ENCODE results near the gene ENTHD1. TPM values are rescaled to one million over a fixed set of nuclear protein-coding genes. Genes with fewer than 3 reads are reported as not detected.

Gene ENTHD1
- total and polyA plus RNA-seq, 2 of the 4 experiments (the other 2 are of a cell fraction) = not detected

- Histone ChIP-seq H3K9ac (ENCODE audit: low read depth, low read length) (no peak overlapping the region), H3K23ac (ENCODE audit: low read depth, low read length) (no peak overlapping the region), H4K5ac (ENCODE audit: low read depth, low read length) (no peak overlapping the region), H4K20me1 (ENCODE audit: insufficient read depth, low read length) (no peaks in the 10 kb centered on the region), H3K4me1 (ENCODE audit: control insufficient read depth, insufficient read depth, low read length) (no peaks in the 10 kb centered on the region), H3K4me3 (ENCODE audit: insufficient read depth, low read depth, low read length) (no peak overlapping the region), H3K36me3 (ENCODE audit: control insufficient read depth, insufficient read depth, low read length) (no peaks in the 10 kb centered on the region), H2BK5ac (ENCODE audit: low read depth, low read length, poor library complexity, severe bottlenecking) (no peak overlapping the region), H3K9me1 (ENCODE audit: insufficient read depth, low read length) (no peaks in the 10 kb centered on the region), H3K14ac (replicated peaks; ENCODE audit: low read depth, low read length) (no peak overlapping the region), H3K27me3 (ENCODE audit: control insufficient read depth, insufficient read depth, low read length) (peaks cover 24% of the 10 kb centered on the region), H4K91ac (ENCODE audit: insufficient read depth, low read depth, low read length) (no peak overlapping the region), H2AK9ac (replicated peaks; ENCODE audit: low read depth, low read length, poor library complexity) (no peak overlapping the region), H2AFZ (replicated peaks; ENCODE audit: low read length, poor library complexity) (no peak overlapping the region), H3K79me1 (ENCODE audit: low read depth in 1 of 2, low read length in 2 of 2) (no peaks in the 10 kb centered on the region), H3K9me3 (ENCODE audit: control insufficient read depth, insufficient read depth, low read length) (no peaks in the 10 kb centered on the region), H2AK5ac (ENCODE audit: low read depth, low read length) (no peak overlapping the region), H2BK120ac (ENCODE audit: low read depth, low read length) (no peak overlapping the region), H2BK20ac (ENCODE audit: low read depth, low read length) (no peak overlapping the region), H3K4me2 (ENCODE audit: low read depth, low read length) (no peak overlapping the region), H3K56ac (ENCODE audit: extremely low read depth, insufficient read depth, low read length) (no peak overlapping the region), H3K18ac (ENCODE audit: low read depth, low read length) (no peak overlapping the region), H4K8ac (ENCODE audit: low read depth in 2 of 2, low read length in 2 of 2) (no peak overlapping the region), H2BK15ac (ENCODE audit: low read depth, low read length) (no peak overlapping the region), H3K27ac (ENCODE audit: insufficient read depth, low read length) (no peak overlapping the region), H3K4ac (ENCODE audit: low read depth, low read length) (no peak overlapping the region)
- dilution Hi-C loops (cut with HindIII; ENCODE audit: low sequenced_read_pairs, unreplicated experiment) = no loop called here
- in situ Hi-C loops (cut with MboI; ENCODE audit: low sequenced_read_pairs) = no loop called here
- no CpG with 5 or more reads among the region's 4 CpGs for WGBS, 2 experiments (ENCODE audit: extremely low coverage in 2 of 2, insufficient read length in 1 of 2)
- ATAC-seq (ENCODE audit: low read depth) (no peak), DNase-seq (no peak)
- TF ChIP-seq MAFK (IDR thresholded peaks at IDR 0.05; ENCODE audit: low read depth, low read length) (no peak), BHLHE40 (IDR thresholded peaks at IDR 0.05; ENCODE audit: low read depth, low read length) (no peak), POLR2A (IDR thresholded peaks at IDR 0.05; ENCODE audit: low read depth, low read length) (no peak), CTCF (conservative IDR thresholded peaks at IDR 0.05; ENCODE audit: low read depth, low read length) (no peak), SMC3 (IDR thresholded peaks at IDR 0.05; ENCODE audit: low read depth, low read length) (no peak), CHD1 (IDR thresholded peaks at IDR 0.05; ENCODE audit: low read depth, low read length) (no peak), RAD21 (IDR thresholded peaks at IDR 0.05; ENCODE audit: low read length) (no peak), RCOR1 (IDR thresholded peaks at IDR 0.05; ENCODE audit: insufficient replicate concordance, low read length) (no peak), CEBPB (IDR thresholded peaks at IDR 0.05; ENCODE audit: low read depth, low read length) (no peak), MAZ (IDR thresholded peaks at IDR 0.05; ENCODE audit: borderline replicate concordance, low read depth, low read length) (no peak), FOS (IDR thresholded peaks at IDR 0.05; ENCODE audit: low read depth, low read length) (no peak), RFX5 (IDR thresholded peaks at IDR 0.05; ENCODE audit: low read depth, low read length) (no peak), USF2 (IDR thresholded peaks at IDR 0.05; ENCODE audit: low read depth, low read length) (no peak), ELK1 (IDR thresholded peaks at IDR 0.05; ENCODE audit: borderline replicate concordance, low read depth, low read length) (no peak), MXI1 (IDR thresholded peaks at IDR 0.05; ENCODE audit: borderline replicate concordance, low read depth, low read length) (no peak), NFE2L2 (IDR thresholded peaks at IDR 0.05; ENCODE audit: low read depth, low read length) (no peak)
- BruUV-seq (replicated peaks) = no TSS peak
- CTCF ChIA-PET = interaction anchor here (1.0 kb wide), 1 partner anchor 10 kb away, joined by 3 read pairs; no protein-coding TSS in a partner anchor
- intact Hi-C loops (cut with micrococcal nuclease) = loop anchor here (10.0 kb wide), 1 partner anchor 122 kb away; no protein-coding TSS in a partner anchor
- POLR2A ChIA-PET (ENCODE audit: unreplicated experiment) = no interaction called here
Observed at GRCh38 chr22:39763276-39763675, 130.3 kb downstream of the ENTHD1 start.
